GM23338 (cell line): ENCODE data around the gene TMEM223. TPM values are rescaled to one million over a fixed set of nuclear protein-coding genes. Genes with fewer than 3 reads are reported as not detected.
"Not testable (repeated sequence)": the region's sequence is repeated elsewhere in the genome, so short reads cannot be mapped to it uniquely, and the experiment has no call there.

ENCODE experiments used
- ATAC-seq: fragments of 200-7000 bp; cut with Tn5 transposase; 3 replicates; pipeline ENCODE4 v1.9.1; 2020
- DNase-seq: peaks from one replicate; pipeline ENCODE4 v3.0.0-alpha.2; 2015; ENCODE audit warnings: low spot score
- H2AFZ ChIP-seq: fragments of 200-600 bp; sonication (generic); 2 replicates; pipeline ENCODE4 v1.8.0; 2016; ENCODE audit warnings: antibody characterized with exemption, mild to moderate bottlenecking, moderate library complexity
- H3F3A ChIP-seq: fragments of 200-600 bp; sonication (generic); replicated peaks from 2 replicates; pipeline ENCODE4 v1.8.0; 2017; ENCODE audit warnings: antibody characterized with exemption, mixed run types, low read depth
- H3K27ac ChIP-seq: fragments of 200-600 bp; sonication (generic); 2 replicates; pipeline ENCODE4 v1.6.1; 2016; ENCODE audit warnings: low read depth
- H3K27me3 ChIP-seq: fragments of 200-600 bp; sonication (generic); 2 replicates; pipeline ENCODE4 v1.8.0; 2016; ENCODE audit warnings: mild to moderate bottlenecking, mixed run types, moderate library complexity; ENCODE audit not compliant: insufficient read depth
- H3K36me3 ChIP-seq: fragments of 200-600 bp; sonication (generic); 2 replicates; pipeline ENCODE4 v1.8.0; 2016; ENCODE audit warnings: mild to moderate bottlenecking; ENCODE audit not compliant: insufficient read depth
- H3K4me1 ChIP-seq: fragments of 200-600 bp; sonication (generic); 2 replicates; pipeline ENCODE4 v1.8.0; 2016; ENCODE audit warnings: mild to moderate bottlenecking, moderate library complexity; ENCODE audit not compliant: insufficient read depth
- H3K4me2 ChIP-seq: fragments of 200-600 bp; sonication (generic); 2 replicates; pipeline ENCODE4 v1.7.1; 2017; ENCODE audit warnings: mixed run types
- H3K4me3 ChIP-seq: fragments of 200-600 bp; sonication (generic); 2 replicates; pipeline ENCODE4 v1.6.1; 2016; ENCODE audit warnings: mixed run types
- H3K79me2 ChIP-seq: fragments of 200-600 bp; sonication (generic); replicated peaks from 2 replicates; pipeline ENCODE4 v1.8.0; 2017; ENCODE audit warnings: mild to moderate bottlenecking; ENCODE audit not compliant: insufficient read depth
- H3K9me2 ChIP-seq: fragments of 200-600 bp; sonication (generic); 2 replicates; pipeline ENCODE4 v1.8.0; 2017; ENCODE audit not compliant: insufficient read depth
- H4K20me1 ChIP-seq: fragments of 200-600 bp; sonication (generic); replicated peaks from 2 replicates; pipeline ENCODE4 v1.8.0; 2017; ENCODE audit warnings: mild to moderate bottlenecking; ENCODE audit not compliant: insufficient read depth
- H3K27ac Mint-ChIP-seq: 2 replicates; pipeline ENCODE4 v1.8.0; 2020; ENCODE audit warnings: inconsistent platforms, mild to moderate bottlenecking, moderate library complexity, mixed read lengths
- H3K27me3 Mint-ChIP-seq: 3 replicates; pipeline ENCODE4 v1.8.0; 2022; ENCODE audit warnings: low read depth, mild to moderate bottlenecking, moderate library complexity, mixed read lengths, inconsistent platforms; ENCODE audit not compliant: insufficient read depth, poor library complexity
- H3K36me3 Mint-ChIP-seq: 3 replicates; pipeline ENCODE4 v1.8.0; 2021; ENCODE audit warnings: low read depth, mild to moderate bottlenecking, inconsistent platforms, moderate library complexity, mixed read lengths
- H3K4me1 Mint-ChIP-seq: 3 replicates; pipeline ENCODE4 v1.8.0; 2020; ENCODE audit warnings: mild to moderate bottlenecking, inconsistent platforms, mixed read lengths
- H3K4me3 Mint-ChIP-seq: 3 replicates; pipeline ENCODE4 v1.8.0; 2021; ENCODE audit warnings: moderate library complexity, mild to moderate bottlenecking, inconsistent platforms, mixed read lengths
- H3K9me3 Mint-ChIP-seq: 3 replicates; pipeline ENCODE4 v1.8.0; 2020; ENCODE audit warnings: moderate library complexity, mild to moderate bottlenecking, inconsistent platforms, mixed read lengths
- CREB1 ChIP-seq: fragments of 250-450 bp; sonication (Bioruptor Pico); IDR thresholded peaks from 2 replicates; pipeline ENCODE4 v1.5.0; 2020; ENCODE audit warnings: low read depth, mild to moderate bottlenecking, moderate library complexity
- EZH2 ChIP-seq: fragments of 200-600 bp; sonication (generic); IDR thresholded peaks from one replicate; pipeline ENCODE4 v1.8.0; 2017; ENCODE audit warnings: antibody characterized with exemption, mild to moderate bottlenecking, low read depth; ENCODE audit not compliant: unreplicated experiment
- EZH2phosphoT487 ChIP-seq: fragments of 200-600 bp; sonication (generic); IDR thresholded peaks from one replicate; pipeline ENCODE4 v1.8.1; 2018; ENCODE audit warnings: antibody characterized with exemption; ENCODE audit not compliant: unreplicated experiment
- NANOG ChIP-seq: IDR thresholded peaks from 2 replicates; pipeline ENCODE4 v1.6.1; 2016; ENCODE audit warnings: antibody characterized with exemption, borderline replicate concordance
- STAT1 ChIP-seq: IDR thresholded peaks from one replicate; pipeline ENCODE4 v1.6.1; 2016; ENCODE audit warnings: antibody characterized with exemption; ENCODE audit not compliant: unreplicated experiment
- ZNF114 ChIP-seq: fragments of 250-450 bp; sonication (Bioruptor Pico); IDR thresholded peaks from 2 replicates; pipeline ENCODE4 v1.5.0; 2020; ENCODE audit warnings: mild to moderate bottlenecking, moderate library complexity
- ZNF331 ChIP-seq: fragments of 250-450 bp; sonication (Bioruptor Pico); IDR thresholded peaks from 2 replicates; pipeline ENCODE4 v1.5.0; 2020; ENCODE audit warnings: low read depth, mild to moderate bottlenecking, moderate library complexity
- polyA plus RNA-seq: library from polyadenylated mRNA; unstranded; fragments of >200 nt; fragmentation: Nextera tagmentation; extraction: Ambion mirVana; gene quantifications from 2 replicates; pipeline ENCODE4 v1.2.1, GENCODE V29; 2016
- total RNA-seq: library from RNA; depleted of rRNA; stranded (reverse); fragments of >200 nt; shearing (Covaris generic); gene quantifications from 2 replicates; pipeline ENCODE4 v1.2.3, GENCODE V29; 2014
- TF ChIP-seq, protein P1 (sequence below), 2 experiments: fragments of 200-600 bp in 1 of 2; sonication (generic) in 1 of 2; conservative IDR thresholded peaks; 2 replicates each; pipeline versions ENCODE4 v1.5.1 to v1.6.1; 2016 to 2017; ENCODE audit warnings: antibody characterized with exemption in 2 of 2, low read depth in 2 of 2, mild to moderate bottlenecking in 2 of 2, moderate library complexity in 1 of 2
- TF ChIP-seq, protein P2 (sequence below): IDR thresholded peaks from 2 replicates; pipeline ENCODE4 v1.6.1; 2016; ENCODE audit warnings: antibody characterized with exemption
- TF ChIP-seq, protein P3 (sequence below): IDR thresholded peaks from one replicate; pipeline ENCODE4 v1.6.1; 2018; ENCODE audit warnings: antibody characterized with exemption; ENCODE audit not compliant: unreplicated experiment

Gene TMEM223
- total and polyA plus RNA-seq, 2 experiments from 2014 or later: 46.1 to 59.6 TPM

- H3K4me2 ChIP-seq: no peak overlapping the region
- DNase-seq (no peak), ATAC-seq (no peak)
- H3K36me3 ChIP-seq: peaks cover 41% of the 10 kb centered on the region
- no peaks in the 10 kb centered on the region for H3K9me2 ChIP-seq
- TF ChIP-seq, protein P1, sequence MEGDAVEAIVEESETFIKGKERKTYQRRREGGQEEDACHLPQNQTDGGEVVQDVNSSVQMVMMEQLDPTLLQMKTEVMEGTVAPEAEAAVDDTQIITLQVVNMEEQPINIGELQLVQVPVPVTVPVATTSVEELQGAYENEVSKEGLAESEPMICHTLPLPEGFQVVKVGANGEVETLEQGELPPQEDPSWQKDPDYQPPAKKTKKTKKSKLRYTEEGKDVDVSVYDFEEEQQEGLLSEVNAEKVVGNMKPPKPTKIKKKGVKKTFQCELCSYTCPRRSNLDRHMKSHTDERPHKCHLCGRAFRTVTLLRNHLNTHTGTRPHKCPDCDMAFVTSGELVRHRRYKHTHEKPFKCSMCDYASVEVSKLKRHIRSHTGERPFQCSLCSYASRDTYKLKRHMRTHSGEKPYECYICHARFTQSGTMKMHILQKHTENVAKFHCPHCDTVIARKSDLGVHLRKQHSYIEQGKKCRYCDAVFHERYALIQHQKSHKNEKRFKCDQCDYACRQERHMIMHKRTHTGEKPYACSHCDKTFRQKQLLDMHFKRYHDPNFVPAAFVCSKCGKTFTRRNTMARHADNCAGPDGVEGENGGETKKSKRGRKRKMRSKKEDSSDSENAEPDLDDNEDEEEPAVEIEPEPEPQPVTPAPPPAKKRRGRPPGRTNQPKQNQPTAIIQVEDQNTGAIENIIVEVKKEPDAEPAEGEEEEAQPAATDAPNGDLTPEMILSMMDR (conservative IDR thresholded peaks at IDR 0.05; ENCODE audit: low read depth in 2 of 2): no peak
- TF ChIP-seq CREB1 (CRISPR knock-in tag) (no peak), NANOG (no peak), ZNF114 (CRISPR knock-in tag) (no peak), EZH2phosphoT487 (no peak)
- no peaks in the 10 kb centered on the region for H3K27me3 ChIP-seq
- H3K79me2 ChIP-seq: peaks cover 76% of the 10 kb centered on the region
- no peak overlapping the region for H2AFZ ChIP-seq
- peaks cover 43% of the 10 kb centered on the region for H4K20me1 ChIP-seq
- no peak overlapping the region for H3K4me3 ChIP-seq
- Mint-ChIP-seq H3K9me3 (peaks cover under 1% of the 10 kb centered on the region; the same call in 1 of the 3 replicates), H3K4me1 (peaks cover 19% of the 10 kb centered on the region), H3K27ac (no peak overlapping the region), H3K4me3 (no peak overlapping the region), H3K27me3 (peaks cover 19% of the 10 kb centered on the region), H3K36me3 (peaks cover 74% of the 10 kb centered on the region)
- H3K4me1 ChIP-seq: peaks cover 25% of the 10 kb centered on the region; the same call in 1 of the 2 replicates
- H3K27ac ChIP-seq: no peak overlapping the region
- peaks cover 44% of the 10 kb centered on the region for H3F3A ChIP-seq
Measured at GRCh38 chr11:62752177-62752785, 39.5 kb downstream of the TMEM223 start.

DNA sequence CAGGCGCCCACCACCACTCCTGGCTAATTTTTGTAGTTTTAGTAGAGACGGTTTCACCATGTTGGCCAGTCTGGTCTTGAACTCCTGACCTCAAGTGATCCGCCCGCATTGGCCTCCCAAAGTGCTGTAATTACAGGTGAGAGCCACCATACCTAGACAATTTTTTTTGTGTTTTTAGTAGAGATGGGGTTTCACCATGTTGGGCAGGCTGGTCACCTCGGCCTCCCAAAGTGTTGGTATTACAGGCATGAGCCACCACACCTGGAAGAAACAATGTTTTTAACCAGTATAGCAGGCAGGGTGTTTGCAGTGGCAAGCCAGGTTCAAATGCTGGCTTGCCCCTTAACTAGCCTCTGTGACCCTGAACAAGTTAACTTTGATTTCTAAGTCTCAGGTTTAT lies 41.9 kb downstream of the TMEM223 start:
- H3K27me3 ChIP-seq, ATAC-seq, H3K27ac Mint-ChIP-seq, DNase-seq, H2AFZ ChIP-seq, H3K4me1 ChIP-seq, H3K4me2 ChIP-seq, H3K9me2 ChIP-seq, H3K4me3 ChIP-seq, H3K9me3 Mint-ChIP-seq, H3K4me3 Mint-ChIP-seq: not testable (repeated sequence)
- Histone ChIP-seq H3K36me3 (peaks cover 41% of the 10 kb centered on the region), H3F3A (peaks cover 41% of the 10 kb centered on the region), H3K79me2 (peaks cover 53% of the 10 kb centered on the region), H4K20me1 (peaks cover 43% of the 10 kb centered on the region), H3K27ac (peak overlapping the region; percentile 84)
- H3K36me3 Mint-ChIP-seq: peaks cover 61% of the 10 kb centered on the region
- H3K4me1 Mint-ChIP-seq: peaks cover 10% of the 10 kb centered on the region
- H3K27me3 Mint-ChIP-seq: peaks cover 19% of the 10 kb centered on the region

DNA sequence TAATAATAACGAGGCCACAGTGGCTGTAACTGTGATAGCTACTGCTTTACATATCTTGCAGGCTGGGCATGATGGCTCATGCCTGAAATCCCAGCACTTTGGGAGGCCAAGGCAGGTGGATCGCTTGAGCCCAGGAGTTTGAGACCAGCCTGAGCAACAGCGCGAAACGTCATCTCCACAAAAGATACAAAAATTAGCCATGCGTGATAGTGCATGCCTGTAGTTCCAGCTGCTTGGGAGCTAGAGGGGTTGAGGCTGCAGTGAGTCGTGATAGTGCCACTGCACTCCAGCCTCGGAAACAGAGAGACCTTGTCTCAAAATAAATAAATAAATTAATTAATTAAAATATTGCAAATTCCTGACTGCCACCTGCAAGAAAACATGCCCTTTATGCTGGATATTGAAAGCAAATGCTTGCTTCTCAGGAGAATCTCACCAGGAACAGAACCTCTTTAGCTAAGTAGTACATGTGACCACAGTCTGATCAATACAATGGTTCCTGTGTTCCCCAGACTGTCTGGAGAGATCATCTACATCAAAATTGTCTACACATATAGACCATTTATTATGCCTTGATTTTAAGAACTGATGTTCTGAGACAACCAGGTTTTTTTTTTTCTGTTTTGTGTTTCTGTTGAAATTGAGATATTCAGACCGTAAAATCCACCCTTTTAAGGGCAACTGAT lies 44.2 kb downstream of the TMEM223 start:
- Mint-ChIP-seq H3K36me3 (peaks cover 45% of the 10 kb centered on the region), H3K4me1 (peaks cover 8% of the 10 kb centered on the region), H3K4me3 (no peak overlapping the region), H3K9me3 (no peaks in the 10 kb centered on the region), H3K27me3 (peaks cover 12% of the 10 kb centered on the region), H3K27ac (no peak overlapping the region)
- peaks cover 40% of the 10 kb centered on the region for H3K79me2 ChIP-seq
- H3K4me2 ChIP-seq: no peak overlapping the region
- no peak for ATAC-seq
- H3F3A ChIP-seq: peaks cover 30% of the 10 kb centered on the region
- H2AFZ ChIP-seq: no peak overlapping the region
- peak overlapping the region; percentile 2 for H3K27ac ChIP-seq
- no peak for DNase-seq
- peaks cover 32% of the 10 kb centered on the region for H3K36me3 ChIP-seq
- no peak overlapping the region for H3K4me3 ChIP-seq
- no peaks in the 10 kb centered on the region for H3K27me3 ChIP-seq
- no peaks in the 10 kb centered on the region for H3K9me2 ChIP-seq
- H4K20me1 ChIP-seq: peaks cover 34% of the 10 kb centered on the region
- no peaks in the 10 kb centered on the region for H3K4me1 ChIP-seq
- TF ChIP-seq STAT1 (no peak), CREB1 (CRISPR knock-in tag) (no peak), ZNF114 (CRISPR knock-in tag) (no peak), EZH2 (no peak), ZNF331 (CRISPR knock-in tag) (no peak)
- TF ChIP-seq, protein P2, sequence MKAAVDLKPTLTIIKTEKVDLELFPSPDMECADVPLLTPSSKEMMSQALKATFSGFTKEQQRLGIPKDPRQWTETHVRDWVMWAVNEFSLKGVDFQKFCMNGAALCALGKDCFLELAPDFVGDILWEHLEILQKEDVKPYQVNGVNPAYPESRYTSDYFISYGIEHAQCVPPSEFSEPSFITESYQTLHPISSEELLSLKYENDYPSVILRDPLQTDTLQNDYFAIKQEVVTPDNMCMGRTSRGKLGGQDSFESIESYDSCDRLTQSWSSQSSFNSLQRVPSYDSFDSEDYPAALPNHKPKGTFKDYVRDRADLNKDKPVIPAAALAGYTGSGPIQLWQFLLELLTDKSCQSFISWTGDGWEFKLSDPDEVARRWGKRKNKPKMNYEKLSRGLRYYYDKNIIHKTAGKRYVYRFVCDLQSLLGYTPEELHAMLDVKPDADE: no peak
- TF ChIP-seq, protein P3, sequence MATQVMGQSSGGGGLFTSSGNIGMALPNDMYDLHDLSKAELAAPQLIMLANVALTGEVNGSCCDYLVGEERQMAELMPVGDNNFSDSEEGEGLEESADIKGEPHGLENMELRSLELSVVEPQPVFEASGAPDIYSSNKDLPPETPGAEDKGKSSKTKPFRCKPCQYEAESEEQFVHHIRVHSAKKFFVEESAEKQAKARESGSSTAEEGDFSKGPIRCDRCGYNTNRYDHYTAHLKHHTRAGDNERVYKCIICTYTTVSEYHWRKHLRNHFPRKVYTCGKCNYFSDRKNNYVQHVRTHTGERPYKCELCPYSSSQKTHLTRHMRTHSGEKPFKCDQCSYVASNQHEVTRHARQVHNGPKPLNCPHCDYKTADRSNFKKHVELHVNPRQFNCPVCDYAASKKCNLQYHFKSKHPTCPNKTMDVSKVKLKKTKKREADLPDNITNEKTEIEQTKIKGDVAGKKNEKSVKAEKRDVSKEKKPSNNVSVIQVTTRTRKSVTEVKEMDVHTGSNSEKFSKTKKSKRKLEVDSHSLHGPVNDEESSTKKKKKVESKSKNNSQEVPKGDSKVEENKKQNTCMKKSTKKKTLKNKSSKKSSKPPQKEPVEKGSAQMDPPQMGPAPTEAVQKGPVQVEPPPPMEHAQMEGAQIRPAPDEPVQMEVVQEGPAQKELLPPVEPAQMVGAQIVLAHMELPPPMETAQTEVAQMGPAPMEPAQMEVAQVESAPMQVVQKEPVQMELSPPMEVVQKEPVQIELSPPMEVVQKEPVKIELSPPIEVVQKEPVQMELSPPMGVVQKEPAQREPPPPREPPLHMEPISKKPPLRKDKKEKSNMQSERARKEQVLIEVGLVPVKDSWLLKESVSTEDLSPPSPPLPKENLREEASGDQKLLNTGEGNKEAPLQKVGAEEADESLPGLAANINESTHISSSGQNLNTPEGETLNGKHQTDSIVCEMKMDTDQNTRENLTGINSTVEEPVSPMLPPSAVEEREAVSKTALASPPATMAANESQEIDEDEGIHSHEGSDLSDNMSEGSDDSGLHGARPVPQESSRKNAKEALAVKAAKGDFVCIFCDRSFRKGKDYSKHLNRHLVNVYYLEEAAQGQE: no peak
